Activated naive CD4-positive, alpha-beta T cell (primary cell): ENCODE results near the gene JARID2.

Experiments used
- DNase-seq, 4 experiments: peaks; one replicate each; lab custom pipeline; 2025; lab: John Stamatoyannopoulos, UW

Gene JARID2

DNA sequence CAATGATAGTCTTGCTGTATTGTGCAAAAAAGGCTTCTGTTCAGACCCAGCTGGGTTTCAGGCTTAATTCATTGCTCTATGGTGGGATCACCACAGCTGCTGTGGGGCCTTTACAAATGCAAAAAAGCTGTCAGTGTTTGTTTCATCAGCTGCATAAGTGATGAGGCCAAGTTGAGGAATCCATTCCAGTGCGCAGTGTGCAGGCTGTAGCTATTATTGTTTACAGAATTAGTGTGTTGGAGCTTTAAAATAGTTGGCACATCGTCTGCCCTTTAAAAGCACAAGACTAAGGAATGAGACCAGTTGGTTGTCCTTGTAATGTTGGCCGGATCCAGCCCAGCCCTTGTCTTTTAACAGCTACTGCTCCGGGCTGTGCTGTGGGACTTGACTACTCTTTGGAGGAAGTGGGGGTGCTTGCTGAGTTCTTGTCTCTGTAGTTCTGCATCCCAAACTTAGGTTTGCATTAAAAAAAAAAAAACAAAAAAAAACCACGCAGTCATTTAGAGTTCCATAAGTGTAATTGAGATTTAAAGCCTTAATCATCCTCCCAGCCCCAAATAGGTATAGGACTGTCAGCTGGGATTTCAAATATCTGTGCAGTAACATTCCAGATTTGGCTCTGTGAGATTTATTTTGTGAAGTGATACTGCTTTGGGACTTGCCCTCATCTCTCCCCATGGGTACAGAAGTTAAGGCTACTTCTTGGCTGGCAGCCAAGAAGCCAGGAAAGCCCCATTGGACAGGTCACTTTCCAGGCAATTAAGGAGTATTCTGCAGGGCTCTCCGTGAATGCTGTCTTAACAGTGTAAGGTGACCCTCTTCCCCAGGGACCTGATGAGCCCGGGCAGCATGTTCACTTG is 19.3 kb downstream of the JARID2 start:
- DNase-seq, result peak in 1 of 4 experiments; percentile 4

DNA sequence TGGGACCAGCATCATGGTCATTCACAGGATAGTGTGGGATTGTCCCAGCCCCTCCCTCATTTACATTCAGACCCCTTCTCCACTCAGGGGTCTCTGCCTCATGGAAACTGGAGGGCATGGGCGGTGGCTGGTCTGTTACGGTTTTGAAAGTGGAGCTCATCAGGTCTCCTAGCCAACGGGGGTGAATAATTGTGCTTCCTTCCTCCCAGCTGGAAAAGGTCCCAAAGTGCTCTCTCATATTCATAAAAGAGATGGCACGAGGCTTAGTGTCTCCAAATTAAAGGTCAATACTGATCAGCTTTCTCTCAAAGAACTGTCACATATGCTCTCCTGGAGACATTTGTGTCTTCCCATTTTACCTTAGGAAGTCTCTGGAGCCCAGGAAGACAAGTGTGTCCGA is 19.9 kb downstream of the JARID2 start:
- no peak for DNase-seq

DNA sequence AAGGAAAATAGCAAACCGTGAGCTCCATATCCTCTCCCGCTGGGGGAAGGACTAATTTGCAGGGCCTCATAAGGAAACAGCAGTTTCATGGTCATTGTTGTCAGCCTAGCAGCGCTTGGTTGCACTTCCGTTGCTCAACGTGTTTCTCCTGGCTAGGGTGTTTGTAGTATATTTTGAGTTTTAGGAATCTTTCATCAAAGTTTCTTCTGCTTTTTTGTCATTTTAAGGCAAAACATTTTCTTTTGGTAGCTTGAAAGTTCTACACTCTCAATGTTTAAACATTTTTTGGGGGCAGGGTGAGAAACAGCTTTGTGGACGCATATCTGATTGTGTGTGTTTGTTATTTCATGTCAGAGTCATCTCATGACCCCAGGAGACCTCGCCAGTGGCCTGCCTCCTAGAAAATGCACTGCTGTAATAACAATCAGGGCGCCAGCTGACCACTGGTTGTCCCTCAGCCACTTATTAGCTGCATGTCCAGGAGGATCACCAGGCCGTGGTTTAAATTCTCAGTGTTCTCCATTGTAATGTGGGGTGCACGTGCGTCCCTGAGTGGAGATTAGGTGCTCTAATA is 20.6 kb downstream of the JARID2 start:
- no peak for DNase-seq

DNA sequence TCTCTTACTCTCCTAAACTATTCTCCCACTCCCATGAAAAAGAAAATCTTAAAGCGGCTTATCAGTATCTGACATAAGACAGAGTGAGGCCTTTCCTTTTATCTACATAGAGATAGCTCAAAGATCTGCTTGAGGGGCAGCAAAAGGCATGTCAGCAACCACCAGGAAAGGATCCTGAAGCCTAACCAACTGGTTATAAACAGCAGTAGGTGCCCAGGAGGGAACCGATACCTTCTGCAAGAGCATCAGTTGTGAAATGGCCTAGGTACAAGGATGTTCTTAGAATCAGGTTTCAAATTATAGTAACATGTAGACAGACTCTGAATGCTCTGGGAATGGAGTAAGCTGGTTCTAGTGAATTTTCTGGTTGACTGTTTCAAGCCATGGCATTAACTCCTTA is 21.4 kb downstream of the JARID2 start:
- DNase-seq, result no peak

DNA sequence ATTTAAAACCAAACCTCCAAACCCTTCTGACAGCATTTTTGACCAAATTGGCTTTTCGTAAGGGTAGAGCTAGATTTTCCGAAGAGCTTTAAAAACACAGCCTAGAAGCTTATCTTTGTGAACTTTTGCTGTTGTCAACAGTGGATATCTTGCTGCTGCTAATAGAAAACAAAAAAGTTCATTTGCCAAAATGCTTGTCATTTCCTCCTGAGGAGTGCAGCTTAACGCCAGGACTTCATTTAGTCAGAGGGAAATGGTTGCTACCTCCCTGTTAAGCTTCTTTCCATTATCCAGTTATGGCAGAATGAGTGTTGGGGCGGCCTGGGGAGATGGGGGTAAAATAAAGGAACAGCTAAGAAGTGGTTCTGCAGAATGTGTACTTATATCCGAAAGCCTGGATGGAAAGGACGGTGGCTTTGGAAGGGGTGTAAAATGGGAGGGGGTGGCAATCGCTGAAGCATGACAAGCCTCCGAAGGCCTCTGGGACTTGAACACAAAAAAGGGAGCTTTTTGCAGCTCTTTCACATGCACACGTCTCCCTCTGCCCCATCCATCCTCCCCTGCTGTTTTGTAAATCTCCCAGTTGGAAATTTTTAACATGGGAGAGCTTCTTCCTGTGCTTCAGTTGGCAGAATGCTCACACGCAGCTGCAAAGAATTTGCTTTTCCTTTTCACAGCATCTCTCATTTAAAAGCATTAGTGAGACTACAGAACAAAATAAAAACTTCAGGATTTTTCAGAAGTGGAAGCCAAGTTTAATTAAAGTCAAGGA is 22.5 kb downstream of the JARID2 start:
- no peak for DNase-seq

DNA sequence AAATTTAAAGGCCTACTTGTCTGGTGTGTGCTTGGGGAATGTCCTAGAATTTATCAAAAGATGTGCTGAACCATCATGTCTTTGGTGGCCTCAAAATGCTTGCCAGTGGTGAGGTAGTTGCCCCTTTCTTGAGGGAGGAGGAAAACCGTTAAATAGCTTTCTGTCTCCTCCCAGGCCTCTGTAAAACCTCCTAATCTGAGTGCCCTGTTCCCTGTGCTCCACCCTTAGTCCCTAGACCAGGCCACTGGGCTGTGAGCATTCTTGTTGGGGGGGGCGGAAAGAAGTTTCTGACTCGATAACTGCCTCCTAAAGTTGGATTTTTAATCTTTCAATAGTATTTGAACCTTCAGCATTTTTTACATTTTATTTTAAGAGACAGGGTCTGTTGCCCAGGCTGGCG is 23.1 kb downstream of the JARID2 start:
- DNase-seq, result no peak

DNA sequence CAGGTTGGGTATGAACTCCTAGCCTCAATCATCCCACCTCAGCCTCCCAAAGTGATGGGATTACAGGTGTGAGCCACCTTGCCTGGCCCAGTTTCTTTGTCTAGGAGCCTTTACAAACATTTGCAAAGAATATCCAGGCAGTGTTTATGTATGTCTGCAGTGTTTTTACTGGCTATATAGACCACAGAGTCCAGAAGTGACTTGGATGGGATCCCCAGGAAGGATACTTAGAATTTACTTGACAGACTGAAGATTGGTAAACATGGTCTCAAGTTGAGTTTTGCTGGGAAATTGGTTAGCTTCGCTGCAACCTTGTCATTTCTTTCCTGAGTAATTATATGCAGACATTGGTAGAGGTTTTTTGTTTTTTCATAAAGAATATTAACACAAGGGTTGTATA is 23.8 kb downstream of the JARID2 start:
- no peak for DNase-seq

DNA sequence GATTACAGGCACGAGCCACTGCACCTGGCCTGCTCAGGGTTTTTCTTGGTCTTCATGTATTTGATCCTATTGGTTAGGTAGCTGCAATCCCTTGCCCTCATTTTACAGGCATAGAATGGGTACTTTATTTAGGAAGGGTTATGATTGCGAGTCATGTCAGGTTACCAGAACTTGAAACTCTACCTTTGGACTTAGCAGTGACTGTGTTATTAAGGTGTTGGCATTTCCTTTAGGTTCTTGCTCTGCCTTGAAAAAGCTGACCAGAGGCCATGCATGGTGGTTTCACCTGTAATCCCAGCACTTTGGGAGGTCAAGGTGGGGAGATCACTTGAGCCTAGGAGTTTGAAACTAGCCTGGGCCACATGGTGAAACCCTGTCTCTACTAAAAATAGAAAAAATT is 24.5 kb downstream of the JARID2 start:
- DNase-seq, result no peak

DNA sequence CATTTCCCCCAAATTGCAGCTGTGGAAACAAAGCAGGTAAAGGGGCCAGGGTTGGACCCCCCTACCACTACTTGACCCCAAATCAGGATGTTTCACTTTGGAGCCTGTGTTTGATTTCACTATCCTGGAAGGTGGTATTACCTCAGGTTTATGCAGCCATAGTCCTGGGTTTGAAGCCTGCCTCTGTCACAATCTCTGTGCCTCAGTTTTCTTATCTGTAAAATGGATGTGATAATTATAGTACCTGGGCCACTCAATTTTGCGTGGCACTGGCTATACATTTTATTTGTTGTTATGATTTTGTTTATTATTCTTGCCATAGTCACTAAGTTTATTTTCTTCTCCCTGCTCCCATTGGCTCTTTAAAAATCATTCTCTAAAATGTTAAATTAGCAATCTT is 26.7 kb downstream of the JARID2 start:
- no peak for DNase-seq

DNA sequence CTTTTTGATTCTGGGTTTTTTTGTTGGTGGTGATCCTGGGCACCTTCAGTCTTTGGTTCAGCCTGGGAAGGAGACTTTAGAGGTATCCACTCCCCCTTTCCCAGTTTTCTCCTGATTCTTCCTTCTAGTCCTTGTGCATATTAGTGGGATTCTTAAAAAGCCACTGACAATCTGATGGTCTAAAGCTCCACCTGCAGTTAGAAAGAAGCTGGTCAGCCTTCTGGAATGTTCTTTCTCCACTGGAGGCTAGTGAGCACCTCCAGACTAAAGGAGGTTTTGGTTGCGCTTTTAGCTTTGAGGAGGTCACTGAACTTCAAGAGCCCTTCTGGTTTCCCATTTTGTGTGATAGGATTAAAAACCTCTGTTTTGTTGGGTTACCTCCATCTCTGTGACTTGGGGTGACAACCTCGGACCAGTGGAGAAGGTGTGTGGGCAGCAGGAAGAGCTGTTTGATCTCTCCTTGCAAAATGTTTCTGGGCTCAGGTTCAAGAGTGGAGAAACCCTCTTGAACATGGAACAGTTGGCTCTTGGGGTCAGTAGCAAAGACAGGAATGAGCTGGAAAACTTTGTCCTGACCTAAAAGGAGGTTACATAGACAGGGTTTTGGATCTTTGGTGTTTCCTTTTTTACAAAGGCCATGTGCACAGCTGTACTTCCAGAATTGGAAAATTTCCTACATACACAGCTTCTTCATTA is 29.0 kb downstream of the JARID2 start:
- DNase-seq, result no peak

DNA sequence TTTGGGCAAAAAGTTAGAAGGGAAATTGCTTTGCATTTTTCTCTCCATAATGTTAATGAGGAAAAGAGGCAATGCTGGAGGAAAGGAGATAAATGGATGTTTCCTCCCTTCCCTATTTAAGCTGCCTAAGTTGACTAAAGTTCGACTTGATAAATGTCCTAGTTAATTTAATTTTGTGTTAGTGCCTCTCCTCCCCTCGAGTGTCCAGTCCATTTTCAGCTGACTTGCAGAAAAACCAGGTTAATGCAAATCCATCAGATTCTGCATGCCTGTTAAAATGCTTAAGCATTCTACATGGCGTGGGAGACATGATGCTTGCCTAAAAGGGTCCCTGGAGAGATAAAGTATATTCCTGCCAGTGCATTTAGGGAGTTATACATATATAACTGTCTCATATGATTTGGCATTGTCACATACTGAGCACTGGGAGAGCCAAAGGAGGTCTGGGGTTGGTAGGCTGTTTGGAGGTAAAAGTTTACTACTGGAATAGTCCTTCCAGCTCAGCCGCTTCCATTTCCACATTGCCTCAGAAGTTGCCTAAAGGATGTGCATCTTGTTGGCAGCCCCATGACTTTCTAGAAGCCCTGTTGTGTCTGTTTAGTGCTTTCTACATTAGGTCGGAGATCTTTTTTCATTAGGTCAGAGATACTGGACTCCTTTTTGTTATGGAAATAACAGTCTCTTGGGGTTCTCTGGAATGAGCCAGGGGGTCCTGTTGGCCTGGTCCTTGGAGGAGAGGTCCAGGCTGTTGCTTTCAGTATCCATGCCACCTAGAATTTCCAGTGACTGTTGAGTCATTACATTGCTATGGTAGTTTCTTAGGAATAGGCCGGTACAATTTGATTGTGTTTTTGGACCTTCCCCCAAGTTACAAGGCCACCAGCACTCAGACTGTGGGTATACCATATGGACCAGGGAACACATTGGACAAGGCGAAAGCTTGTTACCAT is 30.4 kb downstream of the JARID2 start:
- no peak for DNase-seq

DNA sequence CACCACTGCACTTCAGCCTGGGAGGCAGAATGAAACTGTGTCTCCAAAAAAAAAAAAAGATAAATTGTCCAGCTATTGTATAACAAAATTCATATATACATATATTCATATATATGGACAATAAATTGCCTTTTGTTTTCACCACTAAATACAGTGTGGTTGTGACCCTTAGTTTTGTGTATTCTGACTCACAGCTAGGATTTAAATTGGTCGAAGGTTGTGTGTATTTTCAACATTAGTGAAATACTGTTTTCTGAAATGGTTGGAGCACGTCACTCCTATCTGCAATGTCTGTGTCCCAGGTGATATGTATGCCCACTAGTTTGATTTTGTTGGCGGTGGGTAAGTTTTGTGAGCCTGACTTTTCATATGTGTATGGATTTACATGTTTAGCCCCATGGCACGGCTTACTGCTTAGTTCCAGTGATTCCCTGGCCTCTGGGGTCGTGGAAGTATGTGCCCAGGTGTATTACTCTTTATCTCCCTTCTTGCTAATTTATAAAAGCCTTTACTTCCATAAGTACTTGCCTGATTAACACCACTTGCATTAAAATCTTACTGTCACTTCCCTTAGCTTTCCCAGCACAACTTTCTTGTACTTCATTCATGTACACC is 33.3 kb downstream of the JARID2 start:
- no peak for DNase-seq

DNA sequence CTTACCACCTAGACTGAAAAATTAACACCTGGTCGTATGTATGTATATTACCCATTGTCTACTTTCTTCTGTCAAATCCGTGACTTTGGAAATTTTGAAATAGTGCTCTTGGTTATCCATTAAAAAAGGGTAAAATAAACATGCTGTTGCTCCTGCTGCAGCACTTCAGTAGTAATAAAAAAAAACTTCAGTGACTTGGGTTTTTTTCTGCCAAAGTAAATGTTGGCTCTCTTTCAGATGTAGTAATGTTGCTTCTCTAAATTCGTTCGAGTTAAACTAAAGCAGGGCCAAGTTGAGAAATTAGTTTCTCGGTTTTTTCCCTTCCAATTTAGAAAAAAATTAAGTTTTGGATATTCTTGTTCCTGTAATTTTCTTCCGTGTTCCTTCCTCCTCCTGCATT is 34.2 kb downstream of the JARID2 start:
- no peak for DNase-seq

DNA sequence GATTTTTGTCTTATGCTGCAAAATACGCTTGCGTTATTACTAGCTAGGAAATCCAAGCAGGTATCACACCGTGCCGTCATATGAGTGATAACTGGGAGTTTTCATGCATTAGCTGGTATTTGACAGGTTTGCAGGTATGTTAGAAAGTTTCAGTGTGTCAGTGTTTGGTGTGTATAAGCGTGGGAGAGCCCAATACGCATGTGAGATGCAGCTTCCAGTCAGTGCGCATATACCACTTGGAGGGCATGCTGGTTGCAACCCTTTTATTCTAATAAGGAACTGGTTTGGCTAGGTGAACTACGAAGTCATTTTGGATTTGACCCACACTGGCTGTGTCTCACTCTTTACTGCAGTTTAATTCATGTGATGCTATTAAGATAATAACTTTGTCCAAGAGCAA is 35.1 kb downstream of the JARID2 start:
- no peak for DNase-seq

DNA sequence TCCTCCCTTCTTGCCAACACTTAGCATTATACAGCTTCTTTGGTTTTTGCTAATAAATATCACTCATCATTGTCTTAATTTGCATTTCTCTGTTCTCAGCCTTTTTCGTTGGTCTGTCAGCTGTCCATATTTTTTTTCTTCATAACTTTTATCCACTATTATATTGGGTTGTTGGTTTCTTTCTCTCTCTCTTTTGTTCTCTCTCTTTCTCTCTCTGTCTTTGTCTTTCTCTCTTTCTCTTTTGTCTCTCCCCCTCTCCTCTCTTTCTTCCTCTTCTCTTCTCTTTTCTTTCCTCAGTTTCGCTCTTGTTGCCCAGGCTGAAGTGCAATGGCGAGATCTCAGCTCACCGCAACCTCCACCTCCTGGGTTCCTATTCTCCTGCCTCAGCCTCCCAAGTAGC is 36.5 kb downstream of the JARID2 start:
- DNase-seq, result no peak

DNA sequence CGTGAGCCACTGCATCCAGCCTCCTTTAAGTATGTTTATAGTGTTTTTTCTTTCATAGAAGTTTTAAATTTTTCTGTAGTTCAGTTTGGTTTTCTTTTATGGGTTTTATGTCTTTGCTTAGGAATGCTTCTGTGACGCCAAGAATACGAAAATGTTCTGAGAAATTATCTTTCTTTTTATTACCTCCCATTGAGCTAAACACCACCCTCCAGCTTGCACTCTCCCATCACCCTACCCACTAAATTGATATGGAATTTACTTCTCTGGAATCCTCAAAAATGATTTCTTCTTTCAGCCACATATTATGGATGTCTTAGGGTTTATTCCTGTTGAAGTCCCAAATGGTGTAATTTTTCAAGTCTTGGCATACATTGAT is 38.1 kb downstream of the JARID2 start:
- no peak for DNase-seq

DNA sequence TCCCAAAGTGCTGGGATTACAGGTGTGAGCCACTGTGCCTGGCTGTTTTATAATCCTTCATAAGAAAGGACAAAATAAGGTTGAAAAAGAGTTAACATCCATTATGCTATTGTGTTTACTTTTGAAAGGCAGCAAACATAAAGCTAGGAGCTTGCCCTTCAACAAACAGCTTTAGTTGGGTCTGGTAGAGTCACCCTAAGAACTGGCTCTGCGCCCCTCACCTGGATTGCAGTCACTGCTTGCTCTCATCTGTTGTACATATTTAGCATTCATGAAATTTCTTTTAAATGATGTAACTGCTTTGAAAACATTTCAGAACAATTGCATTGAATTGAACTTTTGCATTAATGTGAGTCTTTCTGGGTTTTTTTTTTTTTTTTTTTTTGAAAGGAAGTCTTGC is 38.9 kb downstream of the JARID2 start:
- DNase-seq, result no peak

DNA sequence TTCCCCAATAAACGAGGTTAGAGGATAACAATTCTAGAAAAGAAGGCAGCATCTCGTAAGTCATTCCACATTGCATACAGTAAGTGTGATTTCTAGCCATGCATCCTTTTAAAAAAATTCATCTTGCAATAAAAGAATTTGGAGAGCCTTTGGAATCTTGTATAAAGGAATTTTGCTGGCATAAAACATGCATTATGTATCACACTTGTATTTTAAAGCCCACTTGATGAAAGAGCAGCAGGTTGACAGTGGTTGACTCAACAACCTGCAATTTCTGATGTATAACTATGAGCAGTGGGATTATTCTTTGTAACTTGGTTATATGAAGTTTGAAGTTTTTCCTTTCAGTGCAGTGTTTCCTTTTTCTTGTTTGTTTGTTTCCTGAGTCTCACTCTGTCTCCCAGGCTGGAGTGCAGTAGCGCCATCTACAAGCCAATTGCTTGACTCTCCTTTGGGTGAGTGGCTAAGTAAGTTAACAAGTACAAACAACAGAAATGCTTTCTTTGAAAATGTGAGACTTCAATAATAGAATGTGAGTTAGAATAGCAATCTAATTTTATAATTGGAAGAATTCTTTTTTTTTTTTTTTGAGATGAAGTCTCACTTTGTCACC is 39.9 kb downstream of the JARID2 start:
- DNase-seq, result no peak

DNA sequence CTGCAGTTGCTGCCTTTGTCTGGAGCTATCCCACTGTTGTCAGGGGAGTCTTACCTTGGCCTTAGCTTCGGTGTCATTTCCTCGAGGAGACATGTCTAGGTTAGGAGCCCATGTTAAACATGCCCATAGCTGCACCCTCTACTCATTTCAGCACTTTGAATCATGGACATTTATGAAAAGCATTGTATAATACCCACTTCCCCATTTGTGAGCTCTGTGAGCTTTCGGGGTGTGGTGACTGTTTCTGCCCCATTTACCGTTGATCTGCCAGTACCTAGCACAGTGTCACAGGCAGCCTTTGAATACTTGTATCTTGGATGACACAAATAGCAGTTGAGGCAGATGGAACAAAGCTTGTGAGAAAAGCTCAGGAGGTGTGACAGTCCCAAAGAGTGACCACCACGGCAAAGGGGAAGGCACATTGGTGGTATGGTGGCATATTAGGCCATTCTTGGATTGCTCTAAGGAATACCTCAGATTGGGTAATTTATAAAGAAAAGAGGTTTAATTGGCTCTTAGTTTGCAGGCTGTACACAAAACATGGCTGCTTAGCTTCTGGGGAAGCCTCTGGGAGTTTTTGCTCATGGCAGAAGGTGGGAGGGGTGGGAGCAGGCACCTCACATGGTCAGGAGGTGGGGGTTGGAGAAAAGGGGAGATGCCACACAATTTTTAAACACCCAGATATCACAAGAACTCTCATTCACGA is 42.0 kb downstream of the JARID2 start:
- DNase-seq, result no peak

DNA sequence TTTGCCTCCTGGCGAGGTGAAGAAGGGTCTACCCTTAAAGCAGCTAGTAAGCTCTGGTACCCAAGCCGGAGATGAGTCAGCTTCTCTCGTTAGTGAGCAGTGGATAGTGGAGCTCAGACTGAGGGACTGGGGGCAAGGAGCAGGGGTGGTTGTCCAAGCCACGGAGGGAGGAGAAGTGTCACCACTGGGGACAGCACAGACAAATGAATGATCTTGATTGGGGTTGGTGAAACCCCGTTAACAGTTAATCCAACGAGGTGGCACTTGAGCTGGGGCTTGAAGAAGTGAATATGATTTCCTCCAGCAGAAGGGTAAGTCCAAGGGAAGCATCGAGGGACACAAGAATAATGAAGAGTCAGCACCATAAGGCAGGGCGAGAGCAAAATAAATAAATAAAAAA is 43.0 kb downstream of the JARID2 start:
- no peak for DNase-seq
